Heart left ventricle (tissue), 13 donors: Measurements from ENCODE around the gene GPR27.

ENCODE experiments used
- CTCF ChIP-seq, 12 donors: fragments of 200-600 bp; sonication (generic) in 4 of 12; IDR thresholded peaks; one replicate each; pipeline versions ENCODE4 v1.5.0 to v1.8.0; 2018 to 2022; ENCODE audit warnings: antibody characterized with exemption in 12 of 12, mild to moderate bottlenecking in 5 of 12
- POLR2A ChIP-seq, 2 donors: fragments of 450-650 bp; IDR thresholded peaks; one replicate each; pipeline ENCODE4 v1.6.1; 2017; ENCODE audit warnings: antibody characterized with exemption in 2 of 2, mild to moderate bottlenecking in 2 of 2, moderate library complexity in 2 of 2
- donor health status: ischemic (EF 13 %, LVEDD 7.1; RV severe dilation, severe dysfunction).
- donor health status: DM: no; HTN: yes; CAD: no.
- donor health status: DM: no; HTN: no; CAD: no.
- donor health status: ischemic (EF 25% LVEDD 6.9; RV normal size, moderate dysfunction).
- donor health status: ischemic (EF 25% LVEDD 5.7; RV mildly dilated, moderate dysfunction).
- donor health status: ischemic (EF 35%, LVEDD 5.7; RV mildly dilated, moderate dysfunction).
- donor health status: nonischemic (EF 11% LVEDD 7.7; RV severe dilation, severe dysfunction).
- donor health status: DM: yes; HTN: yes; CAD: no.
- donor health status: PGD.
- donor health status: ischemic (EF 29% LVEDD 5.4; RV normal size, mild dysfunction).
- donor health status: nonischemic (EF 23%, LVEDD 6.1; RV moderate dilation, normal function).

GRCh38 chr3:71713041-71713440 lies 40.6 kb upstream of the GPR27 start:
- TF ChIP-seq CTCF (IDR thresholded peaks at IDR 0.05) (no peak), POLR2A (IDR thresholded peaks at IDR 0.05) (no peak)
